ENCODE measurements around the gene CGB2. TPM values are rescaled to one million over a fixed set of nuclear protein-coding genes. Genes with fewer than 3 reads are reported as not detected.

Gene CGB2
- total RNA-seq, 1 experiment from 2014 or later: 0.77 TPM

DNA sequence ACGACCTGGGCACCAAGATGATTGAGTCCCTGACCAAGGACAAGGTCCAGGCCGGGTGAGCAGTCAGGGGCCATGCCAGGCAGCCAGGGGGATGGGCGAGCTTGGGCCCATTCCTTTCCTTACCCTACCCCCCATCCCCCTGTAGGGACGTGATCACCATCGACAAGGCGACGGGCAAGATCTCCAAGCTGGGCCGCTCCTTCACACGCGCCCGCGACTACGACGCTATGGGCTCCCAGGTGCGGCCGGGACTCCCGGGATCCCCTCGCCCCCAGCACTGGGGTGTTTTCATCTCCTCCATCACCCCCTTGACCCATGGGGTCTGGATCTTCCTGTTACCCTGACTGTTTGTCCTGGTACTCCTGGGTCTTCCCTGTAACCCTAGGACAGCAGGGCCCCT lies 21.9 kb upstream of the CGB2 start:
- Histone ChIP-seq H3K23me2 (ENCODE audit: insufficient read length, low read depth, low read length, poor library complexity, severe bottlenecking) (no peaks in the 10 kb centered on the region), H3K14ac (ENCODE audit: insufficient read depth, low read length) (no peak overlapping the region)

More for the DNA sequence above, 21.9 kb upstream of the CGB2 start:
- no peak overlapping the region for H2BK5ac ChIP-seq (ENCODE audit: insufficient read length, low read length)
- no peak overlapping the region for H3K56ac ChIP-seq (ENCODE audit: insufficient read length, low read depth, low read length)
- DNase-seq: no peak
- H2BK120ac ChIP-seq (ENCODE audit: low read depth, low read length, poor library complexity, severe bottlenecking): no peak overlapping the region
- Mint-ChIP-seq H3K9me3 (no peaks in the 10 kb centered on the region), H3K27me3 (ENCODE audit: low read depth) (no peaks in the 10 kb centered on the region), H3K27ac (no peak overlapping the region), H3K36me3 (ENCODE audit: insufficient read depth in 1 of 3, low read depth in 3 of 3) (peaks cover 25 to 85% (median 82%) of the 10 kb centered on the region in 3 experiments; a peak in 6 of 7 replicates), H3K4me1 (no peaks in the 10 kb centered on the region), H3K4me3 (peak overlapping the region in 1 of 2 experiments; percentile 26; a peak in 1 of 5 replicates)
- no peak overlapping the region for H2BK12ac ChIP-seq (ENCODE audit: insufficient read length, low read depth, low read length)
- H3K18ac ChIP-seq (ENCODE audit: insufficient read length, low read depth, low read length): no peak overlapping the region
- H3K27ac ChIP-seq (ENCODE audit: insufficient read length, low read depth, low read length): no peak overlapping the region
- no peak overlapping the region for H2BK20ac ChIP-seq (ENCODE audit: low read depth, low read length, poor library complexity, severe bottlenecking)
- H3K9me3 ChIP-seq (ENCODE audit: control insufficient read depth, low read depth, low read length): no peaks in the 10 kb centered on the region
- no peaks in the 10 kb centered on the region for H3K4me1 ChIP-seq (ENCODE audit: insufficient read depth, low read length)
- no peak overlapping the region for H2AFZ ChIP-seq (ENCODE audit: low read length)
- no peak overlapping the region for H2BK15ac ChIP-seq (ENCODE audit: low read depth, low read length)
- WGBS (ENCODE audit: extremely low coverage, insufficient read length, low lambda C conversion rate): no CpG with 5 or more reads among the region's 18 CpGs
- no peak overlapping the region for H3K4me2 ChIP-seq (ENCODE audit: insufficient read depth, insufficient read length, low read length)
- no peaks in the 10 kb centered on the region for H3K79me1 ChIP-seq (ENCODE audit: insufficient read depth, low read depth, low read length, poor library complexity, severe bottlenecking)
- H4K8ac ChIP-seq (replicated peaks; ENCODE audit: insufficient read length, low read depth, low read length): no peak overlapping the region
- H3K27me3 ChIP-seq (ENCODE audit: insufficient read depth, low read length): no peaks in the 10 kb centered on the region
- H3K79me2 ChIP-seq (ENCODE audit: insufficient read depth, low read length): no peaks in the 10 kb centered on the region
- no peak overlapping the region for H3K23ac ChIP-seq (ENCODE audit: insufficient read length, low read depth, low read length)
- H4K5ac ChIP-seq (ENCODE audit: insufficient read length, low read depth, low read length): no peak overlapping the region
- no peak overlapping the region for H4K91ac ChIP-seq (ENCODE audit: insufficient read length, low read depth, low read length)
- H4K20me1 ChIP-seq (ENCODE audit: control insufficient read depth, insufficient read depth, insufficient read length): no peaks in the 10 kb centered on the region
- H3K9ac ChIP-seq (ENCODE audit: extremely low read depth, insufficient read length, low read length): no peak overlapping the region
- no peak overlapping the region for H2AK5ac ChIP-seq (ENCODE audit: insufficient read length, low read length)
- H3K4ac ChIP-seq (ENCODE audit: low read depth, low read length): no peak overlapping the region
- TF ChIP-seq, protein P1, sequence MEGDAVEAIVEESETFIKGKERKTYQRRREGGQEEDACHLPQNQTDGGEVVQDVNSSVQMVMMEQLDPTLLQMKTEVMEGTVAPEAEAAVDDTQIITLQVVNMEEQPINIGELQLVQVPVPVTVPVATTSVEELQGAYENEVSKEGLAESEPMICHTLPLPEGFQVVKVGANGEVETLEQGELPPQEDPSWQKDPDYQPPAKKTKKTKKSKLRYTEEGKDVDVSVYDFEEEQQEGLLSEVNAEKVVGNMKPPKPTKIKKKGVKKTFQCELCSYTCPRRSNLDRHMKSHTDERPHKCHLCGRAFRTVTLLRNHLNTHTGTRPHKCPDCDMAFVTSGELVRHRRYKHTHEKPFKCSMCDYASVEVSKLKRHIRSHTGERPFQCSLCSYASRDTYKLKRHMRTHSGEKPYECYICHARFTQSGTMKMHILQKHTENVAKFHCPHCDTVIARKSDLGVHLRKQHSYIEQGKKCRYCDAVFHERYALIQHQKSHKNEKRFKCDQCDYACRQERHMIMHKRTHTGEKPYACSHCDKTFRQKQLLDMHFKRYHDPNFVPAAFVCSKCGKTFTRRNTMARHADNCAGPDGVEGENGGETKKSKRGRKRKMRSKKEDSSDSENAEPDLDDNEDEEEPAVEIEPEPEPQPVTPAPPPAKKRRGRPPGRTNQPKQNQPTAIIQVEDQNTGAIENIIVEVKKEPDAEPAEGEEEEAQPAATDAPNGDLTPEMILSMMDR (conservative IDR thresholded peaks at IDR 0.05): no peak
- H3T11ph ChIP-seq (ENCODE audit: low read length): no peak overlapping the region

All from H9 (cell line).